Gastroesophageal sphincter (tissue), 3 donors: Measurements from ENCODE around the gene WLS.

Experiments
- CTCF ChIP-seq, 4 experiments: fragments of 200-600 bp in 2 of 4; fragments of 450-650 bp in 2 of 4; sonication (generic) in 1 of 4; IDR thresholded peaks; one replicate each; pipeline ENCODE4 v1.5.1; 2017 to 2019; ENCODE audit warnings: antibody characterized with exemption in 4 of 4, mild to moderate bottlenecking in 2 of 4, moderate library complexity in 2 of 4
- POLR2A ChIP-seq, 2 donors: fragments of 450-650 bp; IDR thresholded peaks; one replicate each; pipeline ENCODE4 v1.6.1; 2017; ENCODE audit warnings: antibody characterized with exemption in 2 of 2, mild to moderate bottlenecking in 2 of 2, moderate library complexity in 1 of 2
- POLR2AphosphoS5 ChIP-seq: sonication (generic); formaldehyde crosslinking; IDR thresholded peaks from one replicate; pipeline ENCODE4 v1.6.1; 2017; ENCODE audit warnings: antibody characterized with exemption

- no peak for TF ChIP-seq POLR2AphosphoS5
- no peak for TF ChIP-seq POLR2A (IDR thresholded peaks at IDR 0.05)
- TF ChIP-seq CTCF (IDR thresholded peaks at IDR 0.05) = no peak
These were observed 82.4 kb downstream of the WLS start for GRCh38 chr1:68149907-68150306.
